Hepatocyte (in vitro differentiated cells): ENCODE results near the gene PROCR.

ENCODE experiments used
- EZH2 ChIP-seq: fragments of 200-600 bp; sonication (generic); IDR thresholded peaks from 2 replicates; pipeline ENCODE4 v1.6.1; 2016; ENCODE audit warnings: antibody characterized with exemption, mild to moderate bottlenecking, borderline replicate concordance
- TF ChIP-seq, protein P1 (sequence below): fragments of 200-600 bp; sonication (generic); IDR thresholded peaks from 2 replicates; pipeline ENCODE4 v1.5.1; 2016; ENCODE audit warnings: antibody characterized with exemption, mild to moderate bottlenecking; ENCODE audit not compliant: poor library complexity

DNA sequence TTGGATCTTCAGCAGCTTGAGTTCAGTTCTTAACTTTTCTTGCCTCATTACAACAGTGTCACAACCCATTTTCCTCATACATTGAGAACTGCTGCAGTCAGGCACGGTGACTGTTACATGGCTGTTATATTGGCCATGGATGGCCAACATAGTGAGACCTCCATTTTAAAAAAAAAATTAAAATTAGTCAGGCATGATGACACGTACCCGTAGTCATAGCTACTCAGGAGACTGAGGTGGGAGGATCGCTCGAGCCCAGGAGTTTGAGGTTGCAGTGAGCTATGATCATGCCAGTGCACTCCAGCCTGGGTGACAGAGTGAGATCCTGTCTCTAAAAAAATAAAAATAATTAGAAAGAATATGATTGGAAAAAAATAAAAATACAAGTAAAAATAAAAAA lies 44.7 kb downstream of the PROCR start:
- TF ChIP-seq, protein P1, sequence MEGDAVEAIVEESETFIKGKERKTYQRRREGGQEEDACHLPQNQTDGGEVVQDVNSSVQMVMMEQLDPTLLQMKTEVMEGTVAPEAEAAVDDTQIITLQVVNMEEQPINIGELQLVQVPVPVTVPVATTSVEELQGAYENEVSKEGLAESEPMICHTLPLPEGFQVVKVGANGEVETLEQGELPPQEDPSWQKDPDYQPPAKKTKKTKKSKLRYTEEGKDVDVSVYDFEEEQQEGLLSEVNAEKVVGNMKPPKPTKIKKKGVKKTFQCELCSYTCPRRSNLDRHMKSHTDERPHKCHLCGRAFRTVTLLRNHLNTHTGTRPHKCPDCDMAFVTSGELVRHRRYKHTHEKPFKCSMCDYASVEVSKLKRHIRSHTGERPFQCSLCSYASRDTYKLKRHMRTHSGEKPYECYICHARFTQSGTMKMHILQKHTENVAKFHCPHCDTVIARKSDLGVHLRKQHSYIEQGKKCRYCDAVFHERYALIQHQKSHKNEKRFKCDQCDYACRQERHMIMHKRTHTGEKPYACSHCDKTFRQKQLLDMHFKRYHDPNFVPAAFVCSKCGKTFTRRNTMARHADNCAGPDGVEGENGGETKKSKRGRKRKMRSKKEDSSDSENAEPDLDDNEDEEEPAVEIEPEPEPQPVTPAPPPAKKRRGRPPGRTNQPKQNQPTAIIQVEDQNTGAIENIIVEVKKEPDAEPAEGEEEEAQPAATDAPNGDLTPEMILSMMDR, result no peak
- no peak for TF ChIP-seq EZH2
